WTC11 (cell line): ENCODE measurements around the gene FAN1.

Experiments used
- CREB1 ChIP-seq: sonication (generic); formaldehyde crosslinking; IDR thresholded peaks from 2 replicates; pipeline ENCODE4 v1.8.0; 2023; ENCODE audit warnings: mild to moderate bottlenecking, missing genetic modification reagents
- CTCF ChIP-seq: fragments of 200-600 bp; IDR thresholded peaks from 2 replicates; pipeline ENCODE4 v1.8.0; 2022; ENCODE audit warnings: antibody characterized with exemption
- ETV6 ChIP-seq: sonication (generic); formaldehyde crosslinking; IDR thresholded peaks from 2 replicates; pipeline ENCODE4 v1.8.1; 2022; ENCODE audit warnings: mild to moderate bottlenecking, missing genetic modification reagents
- TF ChIP-seq, protein P1 (sequence below): sonication (generic); formaldehyde crosslinking; IDR thresholded peaks from 2 replicates; pipeline ENCODE4 v1.8.1; 2023; ENCODE audit warnings: mild to moderate bottlenecking, missing genetic modification reagents
- TF ChIP-seq, protein P2 (sequence below): fragments of 250-450 bp; sonication (Bioruptor Pico); IDR thresholded peaks from 2 replicates; pipeline ENCODE4 v1.9.0; 2021; ENCODE audit warnings: moderate library complexity, mild to moderate bottlenecking, inconsistent platforms, borderline replicate concordance

DNA sequence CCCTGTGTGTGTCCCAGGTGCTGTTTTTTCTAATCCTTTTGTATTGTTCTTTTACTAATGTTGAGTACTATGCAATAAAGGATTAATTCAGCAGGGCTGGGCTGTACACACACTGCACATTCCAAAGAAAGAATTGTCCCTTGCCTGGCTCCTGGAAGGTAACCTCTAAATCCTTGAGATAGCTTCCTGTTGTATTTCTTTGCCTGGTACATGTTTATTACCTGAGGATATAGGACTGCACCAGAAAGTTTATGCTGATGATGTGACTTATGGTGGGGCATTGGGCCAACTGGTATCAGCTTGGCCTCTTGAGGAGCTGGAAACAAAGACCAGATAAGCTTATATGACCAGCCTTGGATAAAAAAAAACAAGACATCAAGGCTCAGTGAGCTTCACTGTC, 26.6 kb upstream of the FAN1 start:
- no peak for TF ChIP-seq ETV6 (CRISPR knock-in tag)
- TF ChIP-seq, protein P1, sequence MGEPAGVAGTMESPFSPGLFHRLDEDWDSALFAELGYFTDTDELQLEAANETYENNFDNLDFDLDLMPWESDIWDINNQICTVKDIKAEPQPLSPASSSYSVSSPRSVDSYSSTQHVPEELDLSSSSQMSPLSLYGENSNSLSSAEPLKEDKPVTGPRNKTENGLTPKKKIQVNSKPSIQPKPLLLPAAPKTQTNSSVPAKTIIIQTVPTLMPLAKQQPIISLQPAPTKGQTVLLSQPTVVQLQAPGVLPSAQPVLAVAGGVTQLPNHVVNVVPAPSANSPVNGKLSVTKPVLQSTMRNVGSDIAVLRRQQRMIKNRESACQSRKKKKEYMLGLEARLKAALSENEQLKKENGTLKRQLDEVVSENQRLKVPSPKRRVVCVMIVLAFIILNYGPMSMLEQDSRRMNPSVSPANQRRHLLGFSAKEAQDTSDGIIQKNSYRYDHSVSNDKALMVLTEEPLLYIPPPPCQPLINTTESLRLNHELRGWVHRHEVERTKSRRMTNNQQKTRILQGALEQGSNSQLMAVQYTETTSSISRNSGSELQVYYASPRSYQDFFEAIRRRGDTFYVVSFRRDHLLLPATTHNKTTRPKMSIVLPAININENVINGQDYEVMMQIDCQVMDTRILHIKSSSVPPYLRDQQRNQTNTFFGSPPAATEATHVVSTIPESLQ (CRISPR knock-in tag) = no peak
- no peak for TF ChIP-seq CTCF
- TF ChIP-seq, protein P2, sequence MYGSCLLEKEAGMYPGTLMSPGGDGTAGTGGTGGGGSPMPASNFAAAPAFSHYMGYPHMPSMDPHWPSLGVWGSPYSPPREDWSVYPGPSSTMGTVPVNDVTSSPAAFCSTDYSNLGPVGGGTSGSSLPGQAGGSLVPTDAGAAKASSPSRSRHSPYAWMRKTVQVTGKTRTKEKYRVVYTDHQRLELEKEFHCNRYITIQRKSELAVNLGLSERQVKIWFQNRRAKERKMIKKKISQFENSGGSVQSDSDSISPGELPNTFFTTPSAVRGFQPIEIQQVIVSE (CRISPR knock-in tag) = no peak
- no peak for TF ChIP-seq CREB1 (CRISPR knock-in tag)
